A673 (cell line): ENCODE results near the gene TXNDC17.

Experiments
- CTCF ChIP-seq: fragments of 300-800, 200-600 bp; sonication (generic); conservative IDR thresholded peaks from 2 replicates; pipeline ENCODE4 v1.5.1; 2017; ENCODE audit warnings: low read depth, mild to moderate bottlenecking, antibody characterized with exemption, low read length, moderate library complexity, mixed read lengths
- EZH2 ChIP-seq: fragments of 200-600 bp; sonication (generic); IDR thresholded peaks from 2 replicates; pipeline ENCODE4 v1.6.1; 2017; ENCODE audit warnings: borderline replicate concordance, low read depth, mild to moderate bottlenecking, mixed read lengths, antibody characterized with exemption, low read length; ENCODE audit not compliant: poor library complexity, severe bottlenecking

- TF ChIP-seq CTCF (no peak), EZH2 (no peak)
Measured at GRCh38 chr17:6683730-6684459, 43.0 kb downstream of the TXNDC17 start.
